NCI-H187 treated with DMSO at 0.1 percent for 48 hours (cell line): ENCODE results near the gene PHC3.

Source experiments
- DNase-seq: peaks from one replicate; lab custom pipeline; 2025; lab: John Stamatoyannopoulos, UW

The PHC3 gene

DNA sequence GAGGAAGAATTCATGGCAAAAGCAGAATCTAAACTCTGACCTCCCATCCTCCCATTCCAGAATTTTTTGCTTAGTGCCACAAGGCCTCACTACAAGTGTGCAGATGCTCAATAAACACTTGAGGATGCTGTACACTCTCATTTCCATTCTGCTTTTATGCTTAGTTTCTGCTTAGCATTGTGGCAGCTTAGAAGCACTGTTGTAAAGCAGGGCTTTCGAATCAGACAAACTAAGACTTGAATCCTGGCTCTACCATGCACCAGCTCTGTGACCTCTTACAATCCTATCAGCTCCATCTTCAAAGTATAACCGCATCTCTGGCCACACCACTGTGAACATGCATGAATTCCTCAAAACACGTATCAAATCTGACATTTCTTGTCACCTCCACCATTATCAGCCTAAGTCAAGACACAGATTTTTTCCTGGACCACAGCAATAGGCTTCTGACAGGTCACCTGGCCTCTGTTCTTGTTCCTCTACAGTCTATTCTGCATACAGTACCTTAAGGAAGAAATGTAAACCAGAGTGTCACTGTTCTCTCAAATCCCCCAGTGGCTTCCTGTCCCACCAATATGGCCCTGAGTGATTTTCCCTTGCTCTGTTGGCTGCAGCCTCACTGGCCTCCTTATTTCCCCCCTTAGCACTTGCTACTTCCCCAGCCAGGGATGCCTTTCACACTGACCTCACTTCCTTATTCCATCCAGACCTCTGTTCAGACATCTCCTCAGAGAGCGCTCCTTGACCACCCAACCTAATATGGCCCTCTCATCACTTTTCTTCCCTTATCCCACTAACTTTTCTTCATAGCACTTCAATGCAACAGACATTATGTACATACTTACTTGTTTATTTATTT lies 8.1 kb upstream of the PHC3 start:
- no peak for DNase-seq

DNA sequence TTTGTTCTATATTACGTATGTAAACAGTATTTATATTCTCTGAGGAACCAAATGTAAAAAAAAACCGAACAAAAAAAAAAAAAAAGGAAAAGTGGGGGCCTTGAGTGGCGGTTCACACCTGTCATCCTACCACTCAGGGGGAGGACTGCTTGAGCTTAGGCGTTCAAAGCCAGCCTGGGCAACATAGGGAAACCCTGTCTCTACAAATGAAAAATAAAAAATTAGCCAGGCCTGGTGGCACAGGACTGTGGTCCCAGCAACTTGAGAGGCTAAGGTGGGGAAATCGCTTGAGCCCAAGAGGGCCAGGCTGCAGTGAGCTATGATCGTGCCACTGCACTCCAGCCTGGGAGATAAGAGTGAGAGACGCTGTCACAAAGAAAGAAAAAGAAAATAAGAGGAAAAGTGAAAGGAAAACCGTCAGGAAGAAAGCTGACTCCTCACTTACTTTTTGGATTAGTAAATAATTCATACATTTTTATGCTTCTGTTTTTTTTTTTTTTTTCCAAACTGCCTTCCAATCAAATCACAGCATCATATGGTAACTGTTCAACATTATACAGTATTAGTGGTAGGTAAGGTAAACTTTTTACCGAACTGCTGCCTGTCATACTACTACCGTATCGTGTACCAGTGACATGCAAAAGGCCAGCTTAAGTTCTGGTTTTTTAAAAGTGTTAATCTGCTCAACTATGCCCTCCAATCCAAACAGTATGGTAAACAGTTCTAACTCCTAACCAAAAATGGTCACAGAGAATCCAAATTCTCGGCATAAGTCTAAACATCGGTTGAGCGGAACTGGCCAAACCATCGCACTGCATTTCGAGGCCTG lies 1.2 kb downstream of the PHC3 start:
- no peak for DNase-seq

DNA sequence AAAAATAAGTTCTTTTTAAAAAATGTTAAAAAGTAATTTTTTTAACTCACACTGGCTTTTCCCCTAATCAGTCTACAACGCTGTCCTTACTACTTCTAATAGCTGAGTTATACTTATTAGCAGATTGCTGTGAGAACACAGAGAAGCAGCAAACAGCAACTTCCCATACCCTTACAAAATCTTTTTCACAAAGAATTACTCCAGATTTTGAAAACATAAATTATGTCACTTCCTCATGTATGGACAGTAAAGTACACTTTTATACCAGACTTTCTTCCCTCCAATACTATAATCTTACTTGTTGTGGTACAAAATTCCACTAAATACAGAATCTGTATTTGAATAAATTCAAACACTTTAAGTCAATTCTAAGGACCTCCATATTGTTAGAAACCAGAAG lies 2.1 kb downstream of the PHC3 start:
- DNase-seq: no peak

DNA sequence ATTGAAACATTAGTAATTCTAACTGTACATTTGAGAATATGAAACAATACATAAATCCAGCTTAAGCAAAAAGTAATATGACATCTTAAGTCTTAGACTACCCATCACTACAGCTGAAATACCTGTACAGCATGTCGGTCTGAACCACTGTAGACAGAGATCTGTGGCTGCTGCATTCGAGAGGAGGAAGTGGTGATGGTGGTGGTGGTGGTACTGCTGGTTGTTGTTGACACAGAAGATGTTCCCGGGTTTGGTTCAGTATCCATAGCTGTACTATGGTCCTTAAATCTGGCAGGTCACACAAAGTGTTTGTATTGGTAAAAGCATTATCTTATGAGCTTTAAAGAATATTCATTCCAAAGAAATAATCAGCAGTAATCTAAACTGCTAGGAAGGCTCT lies 2.9 kb downstream of the PHC3 start:
- no peak for DNase-seq

DNA sequence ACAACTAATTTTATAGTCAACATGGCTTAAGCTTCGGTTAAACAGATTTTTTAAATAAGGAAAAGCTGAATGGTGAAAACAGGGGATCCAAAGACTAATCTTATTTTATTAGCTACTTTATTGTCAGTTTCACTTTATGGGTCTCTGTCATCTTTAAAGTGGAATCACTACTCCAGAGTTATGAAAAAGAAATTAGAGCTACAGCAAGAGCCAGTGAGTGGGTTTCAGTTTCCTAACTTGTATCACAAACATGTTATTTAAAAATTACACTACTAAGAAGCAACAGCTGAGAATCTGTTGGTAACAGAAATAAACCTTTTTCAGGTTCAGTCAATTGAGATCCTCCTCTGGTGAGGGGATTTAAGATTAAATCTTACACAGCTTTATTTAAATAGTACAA lies 10.0 kb downstream of the PHC3 start:
- DNase-seq: no peak

DNA sequence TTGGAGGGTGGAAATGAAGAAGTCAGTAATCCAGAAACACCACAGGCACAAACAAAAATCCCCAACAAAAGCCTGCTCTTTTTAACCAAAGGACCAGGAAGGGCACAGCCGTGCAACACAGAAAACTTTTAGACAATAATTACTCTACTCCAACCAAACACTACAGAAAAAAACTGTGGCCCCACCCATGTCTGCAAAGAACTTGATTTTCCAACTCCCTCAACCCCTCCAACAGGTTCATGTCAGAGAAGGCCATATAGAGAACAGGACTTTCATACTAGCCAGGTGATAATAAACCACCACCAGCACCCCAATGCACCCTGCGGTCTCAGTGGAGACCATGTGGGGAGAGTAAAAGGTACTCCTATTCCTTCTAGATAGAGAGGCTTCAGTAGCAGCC lies 16.8 kb downstream of the PHC3 start:
- DNase-seq: no peak

DNA sequence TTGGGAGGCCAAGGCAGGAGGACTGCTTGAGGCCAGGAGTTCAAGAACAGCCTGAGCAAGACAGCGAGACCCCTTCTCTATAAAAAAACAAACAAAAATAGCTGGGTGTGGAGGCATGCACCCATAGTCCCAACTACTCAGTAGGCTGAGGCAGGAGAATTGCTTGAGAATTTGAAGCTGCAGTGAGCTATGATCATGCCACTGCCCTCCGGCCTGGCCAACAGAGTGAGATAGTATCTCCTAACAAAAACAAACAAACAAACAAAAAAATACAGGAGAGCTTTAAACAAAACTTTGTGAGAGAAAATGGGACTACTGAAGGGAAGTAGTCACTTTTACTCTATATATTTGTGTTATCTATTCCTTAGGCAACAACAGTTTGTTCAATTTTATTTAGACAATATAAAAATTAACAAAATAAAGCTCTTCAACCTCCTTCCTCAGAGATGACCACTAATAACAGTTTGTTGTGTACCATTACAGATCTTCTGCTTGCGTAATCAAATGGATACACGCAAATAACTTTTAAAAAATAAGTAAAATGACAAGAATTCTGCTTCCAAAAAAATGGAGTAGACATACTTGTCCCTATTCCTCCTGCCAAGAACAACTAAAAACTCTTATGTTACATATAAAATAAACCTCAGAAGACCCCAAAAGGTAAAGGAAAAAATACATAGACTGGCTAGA lies 17.4 kb downstream of the PHC3 start:
- no peak for DNase-seq

DNA sequence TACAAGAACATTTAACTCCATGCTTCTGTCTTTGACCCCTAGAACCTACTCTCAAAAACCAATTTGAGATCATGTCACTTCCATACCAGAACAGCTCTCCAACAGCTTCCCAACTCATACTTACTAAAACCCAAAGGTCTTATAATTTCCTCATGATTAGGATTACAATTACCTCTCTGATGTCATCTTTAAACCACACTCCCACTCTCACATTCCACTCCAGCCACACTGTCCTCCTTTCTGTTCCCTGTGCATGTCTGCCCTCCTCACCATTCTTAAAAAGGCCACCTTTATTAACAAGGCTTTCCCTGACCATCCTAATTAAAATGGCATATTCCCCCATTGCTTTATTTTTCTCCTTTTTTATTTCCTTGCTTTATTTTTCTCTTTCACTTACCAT lies 18.9 kb downstream of the PHC3 start:
- DNase-seq: no peak

DNA sequence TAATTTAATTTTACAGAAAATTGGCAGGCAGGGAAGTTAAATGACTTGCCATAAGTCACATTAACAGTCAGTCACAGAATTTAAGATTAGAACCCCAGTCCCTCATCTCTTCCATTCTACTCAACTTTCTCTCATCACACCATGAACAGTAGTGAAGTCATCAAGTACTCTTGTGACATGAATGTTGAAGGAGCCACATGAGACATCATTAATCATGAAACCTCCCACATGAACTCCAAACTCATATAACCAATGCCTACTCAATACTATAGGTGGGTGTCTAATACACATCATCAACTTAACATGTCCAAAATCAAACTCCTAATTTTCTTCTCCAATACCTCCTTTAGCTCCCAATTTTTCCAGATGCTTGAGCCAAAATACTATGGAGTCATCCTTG lies 19.5 kb downstream of the PHC3 start:
- no peak for DNase-seq

DNA sequence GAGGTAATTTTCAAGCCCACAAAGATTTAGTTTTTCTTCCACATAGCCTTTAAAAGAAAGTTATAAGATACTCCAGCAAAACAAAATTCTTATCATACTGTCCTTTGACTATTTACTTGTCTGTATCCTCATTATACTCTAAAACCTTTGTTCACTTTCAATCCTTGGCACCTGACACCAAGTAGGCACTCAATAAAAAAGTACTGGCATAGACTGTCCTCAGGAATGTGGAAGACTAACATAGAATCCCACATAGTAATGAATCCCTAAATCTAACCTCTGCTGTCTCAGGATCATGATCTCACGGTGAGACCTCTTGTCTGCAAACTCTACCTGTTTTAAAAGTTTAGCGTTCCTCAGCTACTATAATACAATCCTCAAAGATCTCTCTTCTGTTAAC lies 21.6 kb downstream of the PHC3 start:
- DNase-seq: no peak

DNA sequence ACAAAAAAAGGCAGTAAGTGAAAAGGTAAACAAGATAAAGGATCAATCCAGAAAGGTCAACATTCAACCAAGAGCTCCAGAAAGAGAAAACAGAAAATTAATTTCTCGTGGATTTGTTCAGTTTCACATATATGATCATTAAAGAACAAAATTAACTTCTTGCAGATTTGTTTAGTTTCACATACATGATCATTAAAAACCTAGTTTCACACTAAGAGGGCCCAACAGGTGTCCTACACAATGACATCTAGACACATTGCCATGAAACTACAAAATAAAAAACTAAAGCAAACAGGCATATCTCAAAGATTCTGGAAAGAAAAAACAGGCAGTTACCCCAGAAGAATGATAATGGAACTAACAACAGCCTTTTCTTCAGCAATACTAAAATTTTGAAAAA lies 22.1 kb downstream of the PHC3 start:
- no peak for DNase-seq

DNA sequence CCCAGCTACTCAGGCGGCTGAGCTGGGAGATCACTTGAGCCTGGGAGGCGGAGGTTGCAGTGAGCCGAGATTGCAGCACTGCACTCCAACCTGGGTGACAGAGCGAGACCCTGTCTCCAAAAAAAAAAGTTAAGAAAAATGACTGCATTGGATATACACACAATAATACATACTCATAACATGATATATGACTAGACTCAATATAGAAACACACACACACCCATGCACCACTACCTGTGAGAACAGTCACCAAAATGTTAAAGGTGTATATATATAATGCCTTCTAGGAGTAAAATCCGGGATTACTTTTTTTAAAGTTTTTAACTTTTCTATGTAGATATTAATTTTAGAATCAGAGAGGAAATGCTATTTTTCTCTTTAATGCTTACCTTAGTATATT lies 25.9 kb downstream of the PHC3 start:
- DNase-seq: no peak

DNA sequence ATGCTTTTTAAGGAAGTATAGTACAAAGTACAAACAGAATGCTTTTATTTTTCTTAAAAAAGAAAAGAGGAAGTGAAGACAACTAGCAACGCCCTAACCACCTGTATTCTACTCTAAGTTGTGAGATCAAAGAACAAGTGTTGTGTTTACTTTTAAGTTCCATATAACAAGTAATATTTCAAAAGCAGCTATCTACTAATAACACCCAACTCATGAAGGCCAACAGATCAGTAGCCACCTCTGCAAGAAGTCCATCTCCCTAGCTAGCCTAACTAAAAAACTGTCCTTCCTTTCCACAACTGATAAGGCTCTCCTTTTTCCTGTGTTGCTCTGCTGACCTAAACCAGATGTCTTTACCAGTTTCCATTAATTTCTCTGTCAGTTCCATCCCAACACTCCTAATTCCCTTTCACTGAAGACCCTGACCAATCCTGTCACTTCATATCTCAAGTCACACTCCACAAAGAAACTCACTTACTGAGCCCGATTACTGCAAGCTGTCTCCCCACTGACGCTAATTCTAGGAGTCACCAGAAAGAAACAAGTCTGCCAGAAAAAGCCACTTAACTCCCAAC lies 26.9 kb downstream of the PHC3 start:
- no peak for DNase-seq

DNA sequence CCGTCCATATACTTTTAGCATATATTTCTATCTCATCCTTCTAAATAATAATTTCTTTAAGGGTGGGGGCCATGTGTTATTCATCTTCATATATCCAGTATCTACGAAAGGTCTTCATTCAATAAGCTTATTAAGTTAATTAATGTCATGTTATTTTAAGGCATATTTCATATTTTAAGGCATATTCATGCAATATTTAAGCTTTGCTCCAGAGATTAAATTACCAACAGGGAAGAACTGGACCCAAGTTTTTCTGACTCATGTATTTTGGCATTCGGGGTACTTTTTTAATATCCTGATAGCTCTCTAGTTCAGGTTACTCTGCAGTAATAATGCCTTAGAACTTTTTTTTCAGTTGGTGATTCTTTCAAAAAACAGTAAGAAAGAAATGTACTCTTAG lies 27.4 kb downstream of the PHC3 start:
- DNase-seq: no peak

DNA sequence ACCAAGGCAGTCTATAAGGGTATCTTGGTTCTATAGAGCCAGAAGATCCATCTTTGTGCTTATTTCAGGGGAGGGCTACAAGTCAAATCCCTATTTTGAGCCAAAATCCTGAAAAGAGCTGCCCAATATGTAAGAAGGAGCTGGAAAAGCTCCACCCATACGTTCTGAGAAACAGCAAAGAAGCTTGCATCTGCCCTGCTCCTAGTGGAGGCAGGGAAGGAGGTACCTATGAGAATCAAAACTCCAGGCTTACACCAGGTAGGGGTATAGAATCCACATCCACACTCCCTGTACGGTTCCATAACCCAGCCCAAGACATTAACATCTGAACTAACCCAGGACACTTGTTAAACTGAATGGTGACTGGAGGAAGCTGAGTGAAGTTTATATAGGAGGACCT lies 30.0 kb downstream of the PHC3 start:
- no peak for DNase-seq

DNA sequence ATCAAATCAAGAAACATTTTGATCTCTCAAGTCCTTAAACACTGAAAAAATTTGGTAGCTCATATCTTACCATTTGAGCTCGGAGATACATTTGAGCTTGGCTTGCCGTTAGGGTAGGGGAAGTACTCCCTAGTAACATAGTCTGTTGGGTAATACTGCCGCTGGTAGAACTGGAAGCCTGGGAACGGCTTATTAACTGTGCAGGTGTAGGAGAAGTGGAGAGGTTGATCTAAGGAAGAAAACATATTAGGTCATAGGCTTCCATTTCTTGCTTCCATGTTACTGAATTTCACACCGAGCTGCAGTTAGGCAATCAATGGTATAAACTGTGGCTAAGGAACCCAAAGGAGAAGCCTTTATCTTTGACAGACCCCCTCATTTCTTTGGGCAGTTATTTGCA lies 32.5 kb downstream of the PHC3 start:
- no peak for DNase-seq

DNA sequence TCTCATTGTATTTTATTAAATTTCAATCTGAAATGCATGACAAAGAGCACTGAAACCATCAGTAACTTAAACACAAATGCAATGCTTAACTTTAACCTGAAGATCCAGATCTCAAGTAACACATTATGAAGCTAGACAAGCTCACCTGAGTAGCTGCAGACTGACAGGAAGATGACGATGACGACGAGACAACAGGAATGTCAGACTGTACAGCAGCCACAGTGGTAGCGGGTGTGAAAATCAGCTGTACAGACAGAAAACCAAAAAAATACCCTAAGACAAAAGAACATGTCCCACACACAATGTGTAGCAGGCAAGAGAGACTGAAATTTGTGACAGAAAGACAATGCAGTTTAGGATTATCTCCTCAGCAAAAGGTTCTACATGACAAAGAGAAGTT lies 36.3 kb downstream of the PHC3 start:
- no peak for DNase-seq

DNA sequence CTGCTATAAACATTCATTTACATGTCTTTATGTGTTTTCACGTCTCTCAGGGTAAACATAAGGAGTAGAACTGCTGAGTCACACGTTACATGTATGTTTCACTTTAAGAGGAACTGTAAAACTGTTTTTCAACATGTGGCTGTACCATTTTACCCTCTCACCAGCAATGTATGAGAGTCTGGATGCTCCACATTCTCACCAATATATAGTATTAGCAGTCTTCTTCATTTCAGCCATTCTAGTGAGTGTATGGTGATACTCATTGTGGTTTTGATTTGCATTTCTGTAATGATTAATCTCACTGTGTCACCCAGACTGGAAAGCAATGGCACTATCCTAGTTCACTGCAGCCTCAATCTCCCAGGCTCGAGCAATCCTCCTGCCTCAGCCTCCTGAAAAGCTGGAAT lies 37.1 kb downstream of the PHC3 start:
- DNase-seq: no peak

DNA sequence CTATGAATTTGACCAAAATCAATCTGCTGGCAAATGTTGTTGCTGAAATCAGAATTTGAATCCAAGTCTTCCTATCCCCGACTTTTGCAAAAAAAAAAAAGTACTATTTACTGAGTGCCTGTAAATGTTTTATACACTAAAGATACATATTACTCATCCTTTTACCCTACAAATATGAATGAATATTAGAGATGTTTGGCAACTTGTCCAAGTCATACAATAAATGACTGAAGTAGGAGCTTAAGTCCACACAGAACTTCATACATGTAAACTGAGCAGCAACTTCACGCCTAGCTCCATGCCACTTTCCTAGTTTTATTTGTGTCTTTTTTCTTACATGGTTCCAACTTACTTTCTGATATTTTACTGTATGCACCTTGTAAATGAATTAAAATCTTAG lies 39.2 kb downstream of the PHC3 start:
- DNase-seq: no peak

DNA sequence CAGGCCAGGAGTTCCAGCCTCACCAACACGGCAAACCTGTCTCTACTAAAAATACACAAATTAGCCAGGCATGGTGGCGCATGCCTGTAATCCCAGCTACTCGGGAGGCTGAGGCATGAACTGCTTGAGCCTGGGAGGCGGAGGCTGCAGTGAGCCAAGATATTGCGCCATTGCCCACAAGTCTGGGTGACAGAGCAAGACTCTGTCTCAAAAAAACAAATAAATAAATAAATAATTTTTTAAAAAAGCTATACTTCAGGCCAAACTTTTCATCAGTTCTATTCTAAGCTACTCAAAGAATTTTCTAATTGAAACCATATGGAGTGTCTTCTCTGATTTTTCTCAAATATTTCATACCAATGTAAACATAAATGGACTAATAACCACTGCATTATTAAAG lies 43.5 kb downstream of the PHC3 start:
- no peak for DNase-seq

DNA sequence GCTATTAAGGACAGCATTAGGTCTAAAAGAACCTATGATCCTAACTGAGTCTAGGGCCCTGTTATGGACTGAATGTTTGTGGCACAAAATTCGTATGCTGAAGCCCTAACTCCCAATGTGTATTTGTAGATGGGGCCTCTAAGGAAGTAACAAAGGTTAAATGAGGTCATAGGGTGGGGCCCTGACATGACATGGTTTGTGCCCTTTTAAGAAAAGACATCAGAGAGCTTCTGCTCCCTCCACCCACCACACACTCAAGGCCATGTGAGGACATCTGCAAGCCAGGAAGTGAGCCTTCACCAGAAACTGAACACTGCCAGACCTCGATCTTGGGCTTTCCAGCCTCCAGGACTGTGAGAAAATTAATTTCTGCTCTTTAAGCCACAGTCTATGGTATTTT lies 49.2 kb downstream of the PHC3 start:
- no peak for DNase-seq

DNA sequence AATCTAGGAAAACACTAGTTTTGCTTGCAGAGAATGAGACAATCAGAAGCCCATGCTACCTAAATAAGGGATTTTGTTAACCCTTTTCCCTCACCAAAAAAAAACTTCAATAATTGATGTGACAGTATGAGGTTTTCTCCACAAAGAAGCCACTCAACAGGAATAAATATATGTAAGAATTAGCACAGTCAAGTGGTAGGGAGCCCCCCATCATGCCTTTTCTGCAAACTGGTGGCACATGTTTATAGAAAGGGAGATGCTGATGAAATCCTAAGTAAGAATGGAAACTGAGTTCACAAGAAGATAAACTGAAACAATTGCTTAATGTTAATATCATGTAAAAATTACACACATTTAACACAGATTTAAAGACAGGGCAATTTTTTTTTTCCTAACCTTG lies 51.0 kb downstream of the PHC3 start:
- DNase-seq: no peak
